Right lobe of liver (tissue), 4 donors: ENCODE measurements around the gene RPL18.

Experiments
- POLR2A ChIP-seq: fragments of 450-650 bp; IDR thresholded peaks from one replicate; pipeline ENCODE4 v1.6.1; 2017; ENCODE audit warnings: antibody characterized with exemption, mild to moderate bottlenecking
- TF ChIP-seq, protein P1 (sequence below), 4 donors: fragments of 200-600 bp in 3 of 4; fragments of 450-650 bp in 1 of 4; IDR thresholded peaks; one replicate each; pipeline versions ENCODE4 v1.5.1 to v1.8.0; 2016 to 2022; ENCODE audit warnings: antibody characterized with exemption in 4 of 4, mild to moderate bottlenecking in 2 of 4
- donor health status: DM: no; HTN: no; CAD: no.
- donor health status: DM: no; HTN: no; CAD: no.
- donor health status: DM: no; HTN: yes; CAD: no.

DNA sequence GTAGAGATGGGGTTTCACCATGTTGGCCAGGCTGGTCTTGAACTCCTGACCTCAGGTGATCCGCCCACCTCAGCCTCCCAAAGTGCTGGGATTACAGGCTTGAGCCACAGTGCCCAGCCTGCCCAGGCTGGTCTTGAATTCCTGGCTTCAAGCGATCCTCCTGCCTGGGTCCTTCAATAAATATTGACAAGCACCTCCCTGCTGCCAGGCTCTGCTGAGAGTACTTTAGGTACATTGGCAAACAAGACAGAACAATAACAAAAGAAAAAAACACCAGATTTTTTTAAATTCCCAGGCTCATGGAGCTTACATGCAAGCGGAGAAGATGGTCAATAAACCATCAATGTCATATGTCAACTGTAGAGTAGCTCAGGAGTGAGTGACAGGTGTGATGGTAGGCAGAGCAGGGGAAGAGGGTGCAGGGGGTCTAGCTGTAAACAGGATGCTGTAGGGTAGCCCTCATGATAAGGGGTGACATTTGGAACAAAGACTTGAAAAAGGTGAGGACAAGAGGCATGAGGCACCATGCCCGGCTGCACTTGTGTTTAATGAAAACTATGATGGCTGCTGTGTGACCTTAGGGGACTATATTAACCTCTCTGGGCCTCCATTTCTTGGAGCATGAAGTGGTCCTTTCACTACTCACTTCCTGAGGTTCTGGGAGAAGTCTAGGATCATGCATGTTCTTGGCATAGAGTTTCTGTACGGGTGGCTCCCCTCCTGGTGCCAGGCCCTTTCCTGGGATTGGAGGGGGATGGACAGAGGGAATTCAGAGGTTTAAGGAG is 47.4 kb downstream of the RPL18 start:
- TF ChIP-seq, protein P1, sequence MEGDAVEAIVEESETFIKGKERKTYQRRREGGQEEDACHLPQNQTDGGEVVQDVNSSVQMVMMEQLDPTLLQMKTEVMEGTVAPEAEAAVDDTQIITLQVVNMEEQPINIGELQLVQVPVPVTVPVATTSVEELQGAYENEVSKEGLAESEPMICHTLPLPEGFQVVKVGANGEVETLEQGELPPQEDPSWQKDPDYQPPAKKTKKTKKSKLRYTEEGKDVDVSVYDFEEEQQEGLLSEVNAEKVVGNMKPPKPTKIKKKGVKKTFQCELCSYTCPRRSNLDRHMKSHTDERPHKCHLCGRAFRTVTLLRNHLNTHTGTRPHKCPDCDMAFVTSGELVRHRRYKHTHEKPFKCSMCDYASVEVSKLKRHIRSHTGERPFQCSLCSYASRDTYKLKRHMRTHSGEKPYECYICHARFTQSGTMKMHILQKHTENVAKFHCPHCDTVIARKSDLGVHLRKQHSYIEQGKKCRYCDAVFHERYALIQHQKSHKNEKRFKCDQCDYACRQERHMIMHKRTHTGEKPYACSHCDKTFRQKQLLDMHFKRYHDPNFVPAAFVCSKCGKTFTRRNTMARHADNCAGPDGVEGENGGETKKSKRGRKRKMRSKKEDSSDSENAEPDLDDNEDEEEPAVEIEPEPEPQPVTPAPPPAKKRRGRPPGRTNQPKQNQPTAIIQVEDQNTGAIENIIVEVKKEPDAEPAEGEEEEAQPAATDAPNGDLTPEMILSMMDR (IDR thresholded peaks at IDR 0.05), result no peak
- TF ChIP-seq POLR2A, result no peak
